ENCODE data around the gene PGAM4.
"Not testable (repeated sequence)": the region's sequence is repeated elsewhere in the genome, so short reads cannot be mapped to it uniquely, and the experiment has no call there.

Gene PGAM4

DNA sequence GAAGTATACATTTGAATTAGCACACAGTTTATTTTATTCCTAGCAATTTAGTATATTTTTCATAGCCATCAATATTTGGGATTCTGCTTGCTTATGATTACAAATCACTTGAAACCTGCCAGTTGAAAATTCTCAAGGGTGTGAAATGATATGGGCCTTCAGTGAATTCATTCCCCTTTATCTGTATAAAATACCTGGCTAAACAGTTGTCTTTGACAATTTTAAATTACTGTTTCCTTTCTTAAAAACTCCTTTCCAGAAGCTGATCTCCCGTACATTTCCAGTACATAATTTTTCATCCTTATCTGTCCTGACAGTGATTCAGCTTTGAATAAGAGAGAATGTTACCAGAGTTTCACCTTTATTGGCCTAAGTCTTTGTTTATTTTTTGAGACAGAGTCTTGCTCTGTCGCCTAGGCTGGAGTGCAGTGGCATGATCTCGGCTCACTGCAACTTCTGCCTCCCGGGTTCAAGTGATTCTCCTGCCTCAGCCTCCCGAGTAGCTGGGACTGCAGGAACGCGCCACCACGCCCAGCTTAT, 45.0 kb downstream of the PGAM4 start:
- DNase-seq = no peak

DNA sequence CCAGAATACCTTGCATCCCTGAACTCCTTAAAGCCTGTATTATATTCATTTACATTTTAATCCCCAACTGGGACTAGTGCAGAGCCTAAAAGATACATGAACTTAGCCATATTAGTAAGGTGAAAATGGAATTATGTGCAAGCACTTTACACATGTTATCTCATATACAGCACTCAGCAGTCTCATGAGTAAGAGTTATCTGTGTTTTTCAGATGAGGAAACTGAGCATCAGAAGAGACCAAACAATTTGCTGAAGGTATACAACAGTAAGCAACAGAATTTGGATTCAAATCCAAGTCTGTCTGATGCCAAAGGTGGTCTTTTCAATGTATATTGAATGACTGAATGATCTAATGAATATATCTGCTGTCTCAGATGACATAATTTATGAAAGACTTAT, 46.7 kb downstream of the PGAM4 start:
- no peak for DNase-seq

DNA sequence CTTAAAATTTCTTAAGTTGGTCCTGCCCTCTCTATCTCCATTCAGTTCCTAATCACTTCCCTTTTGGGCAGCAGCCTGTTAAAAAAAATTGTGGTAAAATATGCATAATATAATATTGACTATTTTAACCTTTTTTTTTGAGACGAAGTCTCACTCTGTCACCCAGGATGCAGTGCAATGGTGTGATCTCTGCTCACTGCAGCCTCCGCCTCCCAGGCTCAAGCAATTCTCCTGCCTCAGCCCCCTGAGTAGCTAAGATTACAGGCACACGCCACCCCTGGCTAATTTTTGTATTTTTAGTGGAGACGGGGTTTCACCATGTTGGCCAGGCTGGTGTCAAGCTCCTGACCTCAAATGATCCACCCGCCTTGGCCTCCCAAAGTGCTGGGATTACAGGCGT, 50.1 kb downstream of the PGAM4 start:
- DNase-seq = not testable (repeated sequence)

DNA sequence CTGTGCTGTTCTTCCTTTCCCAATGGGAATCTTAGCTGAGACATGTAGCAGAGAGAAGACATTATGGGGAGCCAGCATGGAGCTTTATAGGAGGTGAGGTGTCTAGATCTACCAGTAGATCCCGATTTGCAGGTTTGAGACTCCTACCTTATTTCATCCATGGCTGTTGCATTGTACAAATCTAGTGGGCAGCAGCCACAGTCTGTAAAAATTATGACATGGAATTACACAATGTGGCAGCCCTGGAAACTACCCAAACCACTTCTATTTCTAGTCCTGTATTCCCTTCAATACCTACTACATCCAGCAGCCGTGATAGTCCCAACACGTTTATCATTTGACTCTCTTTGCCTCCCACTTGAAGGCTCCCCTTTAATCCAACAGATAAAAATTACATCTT, 50.9 kb downstream of the PGAM4 start:
- no peak for DNase-seq
